HepG2 (cell line): ENCODE data around the gene SEC23IP. TPM values are rescaled to one million over a fixed set of nuclear protein-coding genes. Genes with fewer than 3 reads are reported as not detected.
A peak's percentile ranks its signal among the peaks of the same experiment; 100 is the strongest.

Experiments used
- ATAD3A ChIP-seq: sonication (generic); formaldehyde crosslinking; IDR thresholded peaks from 2 replicates; pipeline ENCODE4 v1.4.0; 2020; ENCODE audit warnings: missing genetic modification reagents
- CREB3 ChIP-seq: sonication (generic); formaldehyde crosslinking; IDR thresholded peaks from 2 replicates; pipeline ENCODE4 v1.5.0; 2020; ENCODE audit warnings: missing genetic modification reagents
- E2F5 ChIP-seq: sonication (generic); formaldehyde crosslinking; conservative IDR thresholded peaks from 2 replicates; pipeline ENCODE4 v1.4.0; 2020; ENCODE audit warnings: missing genetic modification reagents
- ELK4 ChIP-seq: sonication (generic); formaldehyde crosslinking; IDR thresholded peaks from 2 replicates; pipeline ENCODE4 v1.9.0; 2021; ENCODE audit warnings: missing genetic modification reagents, borderline replicate concordance
- EZH2 ChIP-seq: conservative IDR thresholded peaks from 2 replicates; pipeline ENCODE4 v1.6.1; 2012; ENCODE audit warnings: mild to moderate bottlenecking, low read depth, low read length, moderate library complexity
- FOSL2 ChIP-seq: sonication (generic); formaldehyde crosslinking; IDR thresholded peaks from 2 replicates; pipeline ENCODE4 v1.4.0; 2020; ENCODE audit warnings: missing genetic modification reagents
- GATAD2A ChIP-seq: IDR thresholded peaks from 2 replicates; pipeline ENCODE4 v1.6.1; 2016
- GLMP ChIP-seq: sonication (generic); formaldehyde crosslinking; IDR thresholded peaks from 2 replicates; pipeline ENCODE4 v1.9.0; 2021; ENCODE audit warnings: missing genetic modification reagents, mild to moderate bottlenecking, borderline replicate concordance
- HMGA1 ChIP-seq: sonication (generic); formaldehyde crosslinking; conservative IDR thresholded peaks from 2 replicates; pipeline ENCODE4 v1.4.0; 2020; ENCODE audit warnings: missing genetic modification reagents
- IRF2 ChIP-seq: IDR thresholded peaks from 2 replicates; pipeline ENCODE4 v1.6.1; 2018; ENCODE audit warnings: missing genetic modification reagents, missing compliant biosample characterization
- NFIB ChIP-seq: sonication (generic); formaldehyde crosslinking; IDR thresholded peaks from 2 replicates; pipeline ENCODE4 v1.9.0; 2021; ENCODE audit warnings: missing genetic modification reagents, mild to moderate bottlenecking, borderline replicate concordance
- POLR2A ChIP-seq, 2 experiments: IDR thresholded peaks; 2 replicates each; pipeline ENCODE4 v1.6.1; 2011; ENCODE audit warnings: low read depth in 2 of 2, low read length in 2 of 2, mild to moderate bottlenecking in 1 of 2, moderate library complexity in 1 of 2; ENCODE audit not compliant: insufficient read depth in 1 of 2
- RAD51 ChIP-seq: fragments of 450-650 bp; IDR thresholded peaks from 2 replicates; pipeline ENCODE4 v1.6.1; 2016; ENCODE audit warnings: borderline replicate concordance
- RBAK ChIP-seq: sonication (generic); formaldehyde crosslinking; IDR thresholded peaks from 2 replicates; pipeline ENCODE4 v1.5.1; 2020; ENCODE audit warnings: mild to moderate bottlenecking, missing genetic modification reagents
- SIX1 ChIP-seq: sonication (generic); formaldehyde crosslinking; IDR thresholded peaks from 2 replicates; pipeline ENCODE4 v1.4.0; 2020; ENCODE audit warnings: missing genetic modification reagents, borderline replicate concordance
- SRY ChIP-seq: sonication (generic); formaldehyde crosslinking; IDR thresholded peaks from 2 replicates; pipeline ENCODE4 v1.8.0; 2022; ENCODE audit warnings: mild to moderate bottlenecking, missing genetic modification reagents
- UBTF ChIP-seq: sonication (generic); formaldehyde crosslinking; IDR thresholded peaks from 2 replicates; pipeline ENCODE4 v1.4.0; 2020; ENCODE audit warnings: mild to moderate bottlenecking, missing genetic modification reagents
- ZBTB1 ChIP-seq: sonication (generic); formaldehyde crosslinking; IDR thresholded peaks from 2 replicates; pipeline ENCODE4 v1.4.0; 2020; ENCODE audit warnings: missing genetic modification reagents, borderline replicate concordance
- ZBTB20 ChIP-seq: sonication (generic); formaldehyde crosslinking; IDR thresholded peaks from 2 replicates; pipeline ENCODE4 v1.8.1; 2023; ENCODE audit warnings: missing genetic modification reagents, low read depth, mild to moderate bottlenecking, borderline replicate concordance
- ZMAT3 ChIP-seq: sonication (generic); formaldehyde crosslinking; conservative IDR thresholded peaks from 2 replicates; pipeline ENCODE4 v1.7.0; 2021; ENCODE audit warnings: missing genetic modification reagents
- ZNF282 ChIP-seq: fragments of 450-650 bp; IDR thresholded peaks from 2 replicates; pipeline ENCODE4 v1.6.1; 2018; ENCODE audit not compliant: partially characterized antibody
- ZNF44 ChIP-seq: sonication (generic); formaldehyde crosslinking; IDR thresholded peaks from 2 replicates; pipeline ENCODE4 v1.5.1; 2020; ENCODE audit warnings: mild to moderate bottlenecking, missing genetic modification reagents
- ZNF720 ChIP-seq: sonication (generic); formaldehyde crosslinking; IDR thresholded peaks from 2 replicates; pipeline ENCODE4 v1.4.0; 2020; ENCODE audit warnings: missing genetic modification reagents
- ZNF790 ChIP-seq: sonication (generic); formaldehyde crosslinking; IDR thresholded peaks from 2 replicates; pipeline ENCODE4 v1.8.0; 2022; ENCODE audit warnings: missing genetic modification reagents, mild to moderate bottlenecking, borderline replicate concordance
- polyA plus RNA-seq, 8 experiments: library from polyadenylated mRNA; depleted of rRNA in 3 of 8; stranded (reverse) in 7 of 8; unstranded in 1 of 8; fragments of >200 nt; fragmentation: Illumina TruSeq in 4 of 8; extraction: Trizol in 4 of 8; gene quantifications; 2 replicates each; pipeline versions ENCODE4 v1.2.1 to v1.2.3, GENCODE V29; 2011 to 2016; ENCODE audit warnings: low read depth in 4 of 8, missing spikeins in 1 of 8, mixed read lengths in 1 of 8; ENCODE audit not compliant: insufficient read depth in 1 of 8
- total RNA-seq, 5 experiments: library from RNA; depleted of rRNA; stranded (reverse); fragments of >200 nt; fragmentation: Illumina TruSeq; extraction: Trizol; gene quantifications; 2 replicates each; pipeline ENCODE4 v1.2.3, GENCODE V29; 2016; ENCODE audit warnings: low read depth in 1 of 5

The SEC23IP gene
- total and polyA plus RNA-seq, 2 of the 13 experiments (the other 11 are each of a cell fraction or from before 2014, with no cell fraction given), result 32.3 to 57.7 TPM

- TF ChIP-seq ZNF790 (CRISPR knock-in tag), result peak; percentile 31; the same call in 1 of the 2 replicates
- peak; percentile 59; the same call in 1 of the 2 replicates for TF ChIP-seq GATAD2A (CRISPR knock-in tag)
- no peak for TF ChIP-seq EZH2
- TF ChIP-seq ELK4 (CRISPR knock-in tag), result no peak
- TF ChIP-seq RBAK (CRISPR knock-in tag), result peak; percentile 65; the same call in 1 of the 2 replicates
- peak; percentile 86; the same call in 1 of the 2 replicates for TF ChIP-seq ATAD3A (CRISPR knock-in tag)
- TF ChIP-seq RAD51, result peak; percentile 87
- no peak for TF ChIP-seq ZNF720 (CRISPR knock-in tag)
- TF ChIP-seq ZNF44 (CRISPR knock-in tag), result peak; percentile 58; the same call in 1 of the 2 replicates
- TF ChIP-seq HMGA1 (CRISPR knock-in tag), result no peak
- TF ChIP-seq POLR2A (IDR thresholded peaks at IDR 0.05; ENCODE audit: insufficient read depth in 1 of 2, low read depth in 2 of 2, low read length in 2 of 2), result peak; percentile 92 to 94
- peak; percentile 93 for TF ChIP-seq ZMAT3 (CRISPR knock-in tag)
- TF ChIP-seq ZBTB1 (CRISPR knock-in tag), result no peak
- TF ChIP-seq SIX1, result no peak
- peak; percentile 69; the same call in 1 of the 2 replicates for TF ChIP-seq E2F5 (CRISPR knock-in tag)
- TF ChIP-seq ZBTB20 (CRISPR knock-in tag), result peak; percentile 88; the same call in 1 of the 2 replicates
- TF ChIP-seq NFIB (CRISPR knock-in tag), result 0 out of 2 replicates have a peak, but pooled peaks have one; percentile 21
- TF ChIP-seq CREB3 (CRISPR knock-in tag), result no peak
- TF ChIP-seq IRF2, result peak; percentile 94
- TF ChIP-seq SRY (CRISPR knock-in tag), result peak; percentile 94; the same call in 1 of the 2 replicates
- TF ChIP-seq FOSL2 (CRISPR knock-in tag), result peak; percentile 54
- no peak for TF ChIP-seq GLMP (CRISPR knock-in tag)
- TF ChIP-seq ZNF282, result no peak
- peak; percentile 82 for TF ChIP-seq UBTF (CRISPR knock-in tag)
Measured at GRCh38 chr10:119892188-119893065, at the start of gene SEC23IP (continued).
